AG08396 (cell line): ENCODE measurements around the gene XYLT1.
"Not testable (repeated sequence)": the region's sequence is repeated elsewhere in the genome, so short reads cannot be mapped to it uniquely, and the experiment has no call there.

ENCODE experiments used
- DNase-seq: peaks from one replicate; pipeline ENCODE4 v3.0.0; 2012; ENCODE audit warnings: low spot score, mixed read lengths

Gene XYLT1

GRCh38 chr16:17483351-17483750 is 12.6 kb upstream of the XYLT1 start:
- no peak for DNase-seq

GRCh38 chr16:17482341-17482740 is 11.6 kb upstream of the XYLT1 start:
- DNase-seq = not testable (repeated sequence)

GRCh38 chr16:17481736-17482135 is 11.0 kb upstream of the XYLT1 start:
- DNase-seq = no peak

GRCh38 chr16:17477260-17477545 is 6.4 kb upstream of the XYLT1 start:
- DNase-seq = not testable (repeated sequence)

- DNase-seq = peak; percentile 67
These were observed 5.9 kb upstream of the XYLT1 start for GRCh38 chr16:17476414-17477259.

- DNase-seq = no peak
These were observed 4.3 kb upstream of the XYLT1 start for GRCh38 chr16:17475104-17475503.

GRCh38 chr16:17474572-17474971 is 3.8 kb upstream of the XYLT1 start:
- DNase-seq = no peak

GRCh38 chr16:17474037-17474436 is 3.3 kb upstream of the XYLT1 start:
- DNase-seq = no peak

- DNase-seq = peak; percentile 38
These were observed 1.1 kb upstream of the XYLT1 start for GRCh38 chr16:17471719-17472461.

- peak; percentile 69 for DNase-seq
These were observed 415 bp downstream of the XYLT1 start for GRCh38 chr16:17470182-17470907.

- peak; percentile 29 for DNase-seq
These were observed 999 bp downstream of the XYLT1 start for GRCh38 chr16:17469741-17470181.

GRCh38 chr16:17469011-17469740 is 1.6 kb downstream of the XYLT1 start:
- DNase-seq = peak; percentile 75

- no peak for DNase-seq
These were observed 2.1 kb downstream of the XYLT1 start for GRCh38 chr16:17468611-17469010.

GRCh38 chr16:17467923-17468540 is 2.7 kb downstream of the XYLT1 start:
- DNase-seq = peak; percentile 68

- no peak for DNase-seq
These were observed 3.9 kb downstream of the XYLT1 start for GRCh38 chr16:17466876-17467275.

- DNase-seq = no peak
These were observed 5.3 kb downstream of the XYLT1 start for GRCh38 chr16:17465460-17465859.

- DNase-seq = no peak
These were observed 7.4 kb downstream of the XYLT1 start for GRCh38 chr16:17463335-17463734.

GRCh38 chr16:17461951-17462729 is 8.6 kb downstream of the XYLT1 start:
- no peak for DNase-seq

- DNase-seq = no peak
These were observed 9.9 kb downstream of the XYLT1 start for GRCh38 chr16:17460890-17461289.

- DNase-seq = no peak
These were observed 10.7 kb downstream of the XYLT1 start for GRCh38 chr16:17459903-17460521.
